HL-60/S4 treated with phorbol 12-myristate 13-acetate at 8.2 ng/mL for 4 days and 3 days (cell line): ENCODE data around the gene GSTK1.

Experiments used
- in situ Hi-C: fragments of 300-500 bp; cut with MboI; formaldehyde crosslinking; loops from 2 replicates; pipeline ENCODE4 v1.15.0; 2022; ENCODE audit warnings: low sequenced_read_pairs

GSTK1 gene

GRCh38 chr7:143290293-143290692 lies 27.1 kb downstream of the GSTK1 start:
- in situ Hi-C loops: no loop called here

GRCh38 chr7:143292876-143293275 lies 29.6 kb downstream of the GSTK1 start:
- in situ Hi-C loops: no loop called here

GRCh38 chr7:143295870-143296269 lies 32.6 kb downstream of the GSTK1 start:
- in situ Hi-C loops: no loop called here

GRCh38 chr7:143296686-143297085 lies 33.4 kb downstream of the GSTK1 start:
- in situ Hi-C loops: no loop called here

- in situ Hi-C loops: no loop called here
These were observed 36.1 kb downstream of the GSTK1 start for GRCh38 chr7:143299346-143299745.

- in situ Hi-C loops: no loop called here
These were observed 36.6 kb downstream of the GSTK1 start for GRCh38 chr7:143299840-143300239.

- in situ Hi-C loops: no loop called here
These were observed 38.0 kb downstream of the GSTK1 start for GRCh38 chr7:143300959-143301935.

GRCh38 chr7:143303733-143304132 lies 40.5 kb downstream of the GSTK1 start:
- in situ Hi-C loops: no loop called here

- in situ Hi-C loops: no loop called here
These were observed 41.7 kb downstream of the GSTK1 start for GRCh38 chr7:143304938-143305337.

GRCh38 chr7:143305423-143306070 lies 42.3 kb downstream of the GSTK1 start:
- in situ Hi-C loops: no loop called here

- in situ Hi-C loops: no loop called here
These were observed 45.4 kb downstream of the GSTK1 start for GRCh38 chr7:143308632-143309031.

GRCh38 chr7:143314127-143314526 lies 50.9 kb downstream of the GSTK1 start:
- in situ Hi-C loops: no loop called here

GRCh38 chr7:143315776-143316175 lies 52.5 kb downstream of the GSTK1 start, which contains the start of gene CLCN1:
CLCN1 (plus strand) TSS chr7:143316111; CDS start chr7:143316213, 102 bp downstream.
- in situ Hi-C loops: no loop called here

- in situ Hi-C loops: no loop called here
These were observed 53.3 kb downstream of the GSTK1 start for GRCh38 chr7:143316492-143316891.

GRCh38 chr7:143318661-143319060 lies 55.4 kb downstream of the GSTK1 start:
- in situ Hi-C loops: no loop called here
